Mammary microvascular endothelial cell (primary cell): ENCODE results near the gene OR4C15. TPM values are rescaled to one million over a fixed set of nuclear protein-coding genes. Genes with fewer than 3 reads are reported as not detected.

Experiments used
- total RNA-seq: library from RNA; depleted of rRNA; stranded (reverse); fragments of >200 nt; gene quantifications from 2 replicates; pipeline ENCODE4 v1.2.3, GENCODE V29; 2015

OR4C15 gene
- not detected in 2 replicates for total RNA-seq

GRCh38 chr11:55554169-55554568 is at the start of gene OR4C15:
Gene OR4C15 (plus strand): TSS chr11:55554469. CDS start chr11:55554469, 0 bp downstream.

DNA sequence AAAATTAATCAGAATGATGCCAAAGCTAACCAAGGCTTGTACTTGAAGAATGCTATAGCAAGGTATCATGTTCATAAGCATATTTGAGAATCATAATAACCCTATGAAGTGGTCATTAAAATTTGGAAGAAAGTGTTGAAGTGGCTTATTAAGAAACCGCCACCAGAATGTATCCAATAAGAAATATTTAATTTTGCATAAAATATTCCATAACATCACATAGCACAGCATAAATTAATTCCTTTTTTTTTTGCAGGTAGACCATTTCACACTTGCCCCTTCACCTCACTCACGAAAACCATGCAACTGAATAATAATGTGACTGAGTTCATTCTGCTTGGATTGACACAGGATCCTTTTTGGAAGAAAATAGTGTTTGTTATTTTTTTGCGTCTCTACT is 17.6 kb downstream of the OR4C15 start, which contains the start of gene OR4C16:
OR4C16 (plus strand) TSS at position 301 of the 400 bp plus-strand sequence; CDS start at position 301, 0 bp downstream.

Other genes with a start within 250 kb of the OR4C15 start
- gene OR4A16, start 211.3 kb upstream of the OR4C15 start, total RNA-seq, result not detected in 2 replicates
- not detected in 2 replicates for gene OR4A15, start 186.5 kb upstream of the OR4C15 start, total RNA-seq
- not detected in 2 replicates for gene OR4C16, start 17.7 kb downstream of the OR4C15 start, total RNA-seq
- not detected in 2 replicates for gene OR4C11, start 53.2 kb downstream of the OR4C15 start, total RNA-seq
- gene OR4P4, start 80.6 kb downstream of the OR4C15 start, total RNA-seq, result not detected in 2 replicates
- gene OR4S2, start 93.9 kb downstream of the OR4C15 start, total RNA-seq, result not detected in 2 replicates
- not detected in 2 replicates for gene OR4C6, start 107.7 kb downstream of the OR4C15 start, total RNA-seq
- gene OR5D13, start 219.0 kb downstream of the OR4C15 start, total RNA-seq, result not detected in 2 replicates
- not detected in 2 replicates for gene OR5D14, start 241.1 kb downstream of the OR4C15 start, total RNA-seq